Measurements from ENCODE around the gene MED27. TPM values are rescaled to one million over a fixed set of nuclear protein-coding genes. Genes with fewer than 3 reads are reported as not detected.

MED27 gene
- total and polyA plus RNA-seq, 2 of the 4 experiments (the other 2 are of a cell fraction), result 50.2 to 63.4 TPM

DNA sequence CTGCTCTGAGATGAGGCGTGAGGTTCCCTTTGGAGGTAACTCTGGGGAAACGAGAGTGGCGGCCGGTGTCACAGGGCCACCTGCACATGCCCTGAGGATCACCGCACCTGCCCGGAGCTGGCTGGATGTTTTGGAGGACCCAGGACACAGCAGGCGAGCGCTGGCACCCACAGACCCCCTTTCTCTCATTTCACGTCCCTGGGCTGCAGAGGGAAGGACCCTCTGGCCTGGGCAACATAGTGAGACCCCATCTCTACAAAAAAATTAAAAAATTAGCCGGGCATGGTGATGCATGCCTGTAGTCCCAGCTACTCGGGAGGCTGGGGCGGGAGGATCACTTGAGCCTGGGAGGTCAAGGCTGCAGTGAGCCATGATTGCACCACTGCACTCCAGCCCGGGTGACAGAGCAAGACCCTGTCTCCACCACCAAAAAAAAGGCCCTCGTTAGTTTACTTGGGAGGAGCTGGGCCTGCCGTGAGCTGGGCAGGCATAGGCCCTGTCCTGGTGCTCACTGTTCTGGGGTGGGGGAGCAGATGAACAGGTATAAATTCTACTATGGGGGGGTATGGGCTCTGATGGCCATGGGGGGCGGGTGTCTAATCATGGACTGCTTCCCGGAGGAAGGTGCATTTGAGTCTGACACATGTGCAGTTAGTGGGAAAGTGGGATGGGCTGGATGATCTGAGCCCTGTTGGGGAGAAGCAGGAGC is 242.9 kb downstream of the MED27 start:
- no peak overlapping the region for H3K4ac ChIP-seq (ENCODE audit: low read depth, low read length)
- POLR2A ChIA-PET (ENCODE audit: unreplicated experiment), result no interaction called here

More for the DNA sequence above, 242.9 kb downstream of the MED27 start:
- Histone ChIP-seq H3K23ac (ENCODE audit: low read depth, low read length) (no peak overlapping the region), H3K4me2 (ENCODE audit: low read depth, low read length) (no peak overlapping the region), H3K9me1 (ENCODE audit: insufficient read depth, low read length) (no peaks in the 10 kb centered on the region), H3K56ac (ENCODE audit: extremely low read depth, insufficient read depth, low read length) (no peak overlapping the region), H2AK9ac (replicated peaks; ENCODE audit: low read depth, low read length, poor library complexity) (no peak overlapping the region), H3K27me3 (ENCODE audit: control insufficient read depth, insufficient read depth, low read length) (peaks cover 35% of the 10 kb centered on the region), H3K79me1 (ENCODE audit: low read depth in 1 of 2, low read length in 2 of 2) (no peaks in the 10 kb centered on the region), H2AFZ (replicated peaks; ENCODE audit: low read length, poor library complexity) (no peak overlapping the region), H3K36me3 (ENCODE audit: control insufficient read depth, insufficient read depth, low read length) (no peaks in the 10 kb centered on the region), H3K14ac (replicated peaks; ENCODE audit: low read depth, low read length) (no peak overlapping the region), H2BK120ac (ENCODE audit: low read depth, low read length) (no peak overlapping the region), H4K91ac (ENCODE audit: insufficient read depth, low read depth, low read length) (no peak overlapping the region), H2AK5ac (ENCODE audit: low read depth, low read length) (no peak overlapping the region), H3K27ac (ENCODE audit: insufficient read depth, low read length) (no peak overlapping the region), H3K4me1 (ENCODE audit: control insufficient read depth, insufficient read depth, low read length) (no peaks in the 10 kb centered on the region), H2BK15ac (ENCODE audit: low read depth, low read length) (no peak overlapping the region), H4K20me1 (ENCODE audit: insufficient read depth, low read length) (peaks cover 11% of the 10 kb centered on the region; the same call in 1 of the 2 replicates), H2BK20ac (ENCODE audit: low read depth, low read length) (no peak overlapping the region), H4K5ac (ENCODE audit: low read depth, low read length) (no peak overlapping the region), H3K9ac (ENCODE audit: low read depth, low read length) (no peak overlapping the region), H3K4me3 (ENCODE audit: insufficient read depth, low read depth, low read length) (no peak overlapping the region), H3K9me3 (ENCODE audit: control insufficient read depth, insufficient read depth, low read length) (peaks cover 15% of the 10 kb centered on the region), H2BK5ac (ENCODE audit: low read depth, low read length, poor library complexity, severe bottlenecking) (no peak overlapping the region), H4K8ac (ENCODE audit: low read depth in 2 of 2, low read length in 2 of 2) (no peak overlapping the region), H3K18ac (ENCODE audit: low read depth, low read length) (no peak overlapping the region)
- DNase-seq (no peak), ATAC-seq (ENCODE audit: low read depth) (no peak)
- BruUV-seq (replicated peaks), result no TSS peak
- in situ Hi-C loops (cut with MboI; ENCODE audit: low sequenced_read_pairs), result no loop called here
- CTCF ChIA-PET, result no interaction called here
- dilution Hi-C loops (cut with HindIII; ENCODE audit: low sequenced_read_pairs, unreplicated experiment), result no loop called here
- intact Hi-C loops (cut with micrococcal nuclease), result no loop called here
- TF ChIP-seq, protein P1, sequence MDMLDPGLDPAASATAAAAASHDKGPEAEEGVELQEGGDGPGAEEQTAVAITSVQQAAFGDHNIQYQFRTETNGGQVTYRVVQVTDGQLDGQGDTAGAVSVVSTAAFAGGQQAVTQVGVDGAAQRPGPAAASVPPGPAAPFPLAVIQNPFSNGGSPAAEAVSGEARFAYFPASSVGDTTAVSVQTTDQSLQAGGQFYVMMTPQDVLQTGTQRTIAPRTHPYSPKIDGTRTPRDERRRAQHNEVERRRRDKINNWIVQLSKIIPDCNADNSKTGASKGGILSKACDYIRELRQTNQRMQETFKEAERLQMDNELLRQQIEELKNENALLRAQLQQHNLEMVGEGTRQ (IDR thresholded peaks at IDR 0.05; ENCODE audit: low read depth, low read length), result no peak
- no peak for TF ChIP-seq CEBPB (IDR thresholded peaks at IDR 0.05; ENCODE audit: low read depth, low read length)
- no peak for TF ChIP-seq SMC3 (IDR thresholded peaks at IDR 0.05; ENCODE audit: low read depth, low read length)
- no peak for TF ChIP-seq MAFK (IDR thresholded peaks at IDR 0.05; ENCODE audit: low read depth, low read length)
- no peak for TF ChIP-seq RAD21 (IDR thresholded peaks at IDR 0.05; ENCODE audit: low read length)
- no peak for TF ChIP-seq MAZ (IDR thresholded peaks at IDR 0.05; ENCODE audit: borderline replicate concordance, low read depth, low read length)
- TF ChIP-seq RCOR1 (IDR thresholded peaks at IDR 0.05; ENCODE audit: insufficient replicate concordance, low read length), result no peak
- TF ChIP-seq, protein P2, sequence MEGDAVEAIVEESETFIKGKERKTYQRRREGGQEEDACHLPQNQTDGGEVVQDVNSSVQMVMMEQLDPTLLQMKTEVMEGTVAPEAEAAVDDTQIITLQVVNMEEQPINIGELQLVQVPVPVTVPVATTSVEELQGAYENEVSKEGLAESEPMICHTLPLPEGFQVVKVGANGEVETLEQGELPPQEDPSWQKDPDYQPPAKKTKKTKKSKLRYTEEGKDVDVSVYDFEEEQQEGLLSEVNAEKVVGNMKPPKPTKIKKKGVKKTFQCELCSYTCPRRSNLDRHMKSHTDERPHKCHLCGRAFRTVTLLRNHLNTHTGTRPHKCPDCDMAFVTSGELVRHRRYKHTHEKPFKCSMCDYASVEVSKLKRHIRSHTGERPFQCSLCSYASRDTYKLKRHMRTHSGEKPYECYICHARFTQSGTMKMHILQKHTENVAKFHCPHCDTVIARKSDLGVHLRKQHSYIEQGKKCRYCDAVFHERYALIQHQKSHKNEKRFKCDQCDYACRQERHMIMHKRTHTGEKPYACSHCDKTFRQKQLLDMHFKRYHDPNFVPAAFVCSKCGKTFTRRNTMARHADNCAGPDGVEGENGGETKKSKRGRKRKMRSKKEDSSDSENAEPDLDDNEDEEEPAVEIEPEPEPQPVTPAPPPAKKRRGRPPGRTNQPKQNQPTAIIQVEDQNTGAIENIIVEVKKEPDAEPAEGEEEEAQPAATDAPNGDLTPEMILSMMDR (conservative IDR thresholded peaks at IDR 0.05; ENCODE audit: low read depth, low read length), result no peak
- TF ChIP-seq POLR2A (IDR thresholded peaks at IDR 0.05; ENCODE audit: low read depth, low read length), result no peak
- no peak for TF ChIP-seq CHD1 (IDR thresholded peaks at IDR 0.05; ENCODE audit: low read depth, low read length)
- no peak for TF ChIP-seq FOS (IDR thresholded peaks at IDR 0.05; ENCODE audit: low read depth, low read length)
- no peak for TF ChIP-seq BHLHE40 (IDR thresholded peaks at IDR 0.05; ENCODE audit: low read depth, low read length)
- no peak for TF ChIP-seq MXI1 (IDR thresholded peaks at IDR 0.05; ENCODE audit: borderline replicate concordance, low read depth, low read length)
- TF ChIP-seq, protein P3, sequence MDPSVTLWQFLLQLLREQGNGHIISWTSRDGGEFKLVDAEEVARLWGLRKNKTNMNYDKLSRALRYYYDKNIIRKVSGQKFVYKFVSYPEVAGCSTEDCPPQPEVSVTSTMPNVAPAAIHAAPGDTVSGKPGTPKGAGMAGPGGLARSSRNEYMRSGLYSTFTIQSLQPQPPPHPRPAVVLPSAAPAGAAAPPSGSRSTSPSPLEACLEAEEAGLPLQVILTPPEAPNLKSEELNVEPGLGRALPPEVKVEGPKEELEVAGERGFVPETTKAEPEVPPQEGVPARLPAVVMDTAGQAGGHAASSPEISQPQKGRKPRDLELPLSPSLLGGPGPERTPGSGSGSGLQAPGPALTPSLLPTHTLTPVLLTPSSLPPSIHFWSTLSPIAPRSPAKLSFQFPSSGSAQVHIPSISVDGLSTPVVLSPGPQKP (IDR thresholded peaks at IDR 0.05; ENCODE audit: borderline replicate concordance, low read depth, low read length), result no peak
- TF ChIP-seq RFX5 (IDR thresholded peaks at IDR 0.05; ENCODE audit: low read depth, low read length), result no peak
- no peak for TF ChIP-seq NFE2L2 (IDR thresholded peaks at IDR 0.05; ENCODE audit: low read depth, low read length)
- WGBS, 2 experiments (ENCODE audit: extremely low coverage in 2 of 2, insufficient read length in 1 of 2), result 80% methylated on average over 4 of the region's 17 CpGs; no CpG with 5 or more reads in 1 of the 2 experiments
